ENCODE measurements around the gene MON1A.
A peak's percentile ranks its signal among the peaks of the same experiment; 100 is the strongest.

Gene MON1A

DNA sequence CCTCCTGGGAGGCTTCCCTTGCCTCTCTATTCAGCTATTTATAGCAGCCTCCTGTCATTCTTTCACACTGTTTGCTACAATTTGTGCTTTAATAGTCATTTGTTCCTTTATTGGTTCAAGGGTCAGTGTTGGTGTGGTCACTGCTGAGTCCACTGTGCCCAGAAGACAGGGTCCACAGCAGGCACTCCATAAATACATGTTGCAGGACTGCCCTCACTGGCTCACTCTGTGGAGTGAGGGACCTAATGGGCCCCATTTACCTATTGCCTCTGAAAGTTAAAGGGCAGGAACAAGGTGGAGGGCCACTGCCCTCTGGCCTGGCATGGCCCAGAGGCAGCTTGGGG lies 42.7 kb downstream of the MON1A start:
- no peak for DNase-seq

DNA sequence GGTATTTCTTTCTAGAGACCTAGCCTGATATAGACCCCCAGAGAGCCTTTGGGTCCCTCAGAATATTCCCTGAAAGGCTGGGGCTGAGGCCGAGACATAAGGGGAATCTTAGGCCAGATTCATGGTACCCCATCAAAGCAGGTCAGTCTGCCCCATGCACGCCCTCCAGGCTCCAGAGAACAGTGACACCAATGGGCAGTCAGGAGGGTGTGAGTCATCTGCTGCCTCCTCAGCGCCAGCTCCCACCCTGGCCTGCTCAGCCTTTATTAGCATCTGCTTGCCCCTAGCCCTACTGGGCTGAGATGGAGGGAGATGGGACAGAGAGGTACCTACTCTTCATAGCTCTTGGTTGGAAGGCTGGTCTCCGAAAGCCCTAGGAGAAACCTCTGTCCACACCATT lies 45.6 kb downstream of the MON1A start:
- DNase-seq = no peak

DNA sequence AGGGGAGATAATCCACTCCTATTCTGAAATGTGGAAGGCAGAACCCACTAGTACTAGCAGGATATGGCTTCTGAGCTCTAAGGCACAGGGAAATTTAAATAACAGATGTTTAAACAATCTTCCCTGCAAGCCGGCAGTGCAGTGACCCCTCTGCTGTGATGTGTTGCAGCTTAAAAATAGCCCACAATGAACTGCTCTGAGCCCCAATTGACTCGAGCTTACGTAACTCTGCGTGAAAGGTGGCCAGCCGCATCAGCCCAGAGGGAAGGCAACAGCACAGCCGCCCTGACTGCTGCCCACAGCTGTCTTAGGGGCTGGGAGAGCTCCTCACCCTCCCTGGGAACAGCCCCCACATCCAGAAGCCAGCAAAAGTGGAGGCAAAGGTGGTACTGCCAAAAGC lies 47.4 kb downstream of the MON1A start:
- no peak for DNase-seq

DNA sequence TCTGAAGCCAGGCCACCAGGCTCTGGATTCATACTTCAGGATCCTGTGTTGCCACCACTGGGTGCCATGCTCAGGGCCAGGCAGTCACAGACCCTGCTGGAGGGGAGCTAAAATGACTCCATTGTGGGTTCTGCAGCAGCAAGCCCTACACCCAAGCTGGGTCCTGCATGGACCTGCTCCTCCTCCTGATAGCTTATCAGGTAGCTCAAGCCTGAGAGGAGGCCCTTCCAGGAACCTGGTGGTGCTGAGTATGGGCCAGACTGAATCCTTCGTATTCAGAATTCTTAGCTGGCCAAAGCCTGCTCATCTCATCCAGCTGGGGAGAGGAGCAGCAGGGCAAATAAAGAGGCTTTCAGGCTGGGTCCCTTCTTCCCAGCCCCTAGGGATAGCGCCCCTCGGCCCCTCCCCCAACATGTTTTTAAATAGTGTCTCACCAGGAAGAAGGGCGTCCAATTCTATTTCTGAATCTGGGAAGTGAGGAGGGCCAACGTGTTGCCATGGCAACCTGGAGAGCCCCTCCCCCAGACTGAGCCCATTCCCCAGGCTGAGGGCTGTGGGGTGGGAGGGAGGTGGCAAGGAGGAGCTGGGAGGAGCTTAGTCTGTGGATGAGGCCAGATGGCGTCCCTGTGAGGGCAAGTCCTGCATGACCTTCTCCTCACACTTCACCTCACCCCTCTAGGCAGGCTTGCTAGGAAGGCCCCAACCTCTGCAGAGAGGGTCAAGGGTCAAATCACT lies 48.9 kb downstream of the MON1A start:
- no peak for DNase-seq

DNA sequence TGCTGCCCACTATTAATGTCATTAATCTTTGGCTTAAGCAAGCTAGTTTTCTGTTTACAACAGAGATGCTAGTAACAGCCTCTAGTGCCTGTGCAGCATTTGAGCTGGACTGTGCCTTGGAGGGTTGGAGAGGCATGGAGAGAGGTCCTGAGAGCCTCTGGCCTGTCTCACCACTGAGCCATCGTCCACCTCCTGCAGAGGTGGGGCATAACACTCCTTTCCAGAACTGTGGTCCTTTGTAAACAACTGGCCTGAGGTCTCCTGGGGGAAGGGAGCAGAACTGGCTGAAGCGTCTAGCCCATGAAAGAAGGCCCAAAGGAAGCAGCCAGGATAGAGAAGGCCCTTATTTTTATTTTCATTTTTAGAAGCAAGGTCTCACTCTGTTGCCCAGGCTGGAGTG lies 49.9 kb downstream of the MON1A start:
- no peak for DNase-seq

DNA sequence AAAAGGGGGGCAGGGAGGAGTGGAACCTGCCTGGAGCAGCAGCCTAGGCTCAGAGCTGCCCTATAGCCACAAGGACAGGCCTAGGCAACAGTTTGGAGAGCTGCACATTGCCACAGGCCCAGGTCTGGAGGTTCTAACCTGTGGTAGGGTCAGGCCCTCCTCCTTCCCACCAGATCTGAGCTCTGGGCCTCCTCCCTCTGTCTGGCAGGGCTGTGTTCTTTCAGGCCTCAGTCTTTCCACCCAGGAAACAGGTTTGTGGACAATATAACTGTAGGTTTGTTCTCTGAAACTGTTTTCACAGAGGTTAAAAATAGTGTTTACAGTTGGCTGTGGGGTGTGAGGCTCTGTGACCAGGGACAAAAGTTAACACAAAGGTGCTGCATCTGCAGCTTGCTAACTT lies 50.9 kb downstream of the MON1A start:
- DNase-seq = no peak

DNA sequence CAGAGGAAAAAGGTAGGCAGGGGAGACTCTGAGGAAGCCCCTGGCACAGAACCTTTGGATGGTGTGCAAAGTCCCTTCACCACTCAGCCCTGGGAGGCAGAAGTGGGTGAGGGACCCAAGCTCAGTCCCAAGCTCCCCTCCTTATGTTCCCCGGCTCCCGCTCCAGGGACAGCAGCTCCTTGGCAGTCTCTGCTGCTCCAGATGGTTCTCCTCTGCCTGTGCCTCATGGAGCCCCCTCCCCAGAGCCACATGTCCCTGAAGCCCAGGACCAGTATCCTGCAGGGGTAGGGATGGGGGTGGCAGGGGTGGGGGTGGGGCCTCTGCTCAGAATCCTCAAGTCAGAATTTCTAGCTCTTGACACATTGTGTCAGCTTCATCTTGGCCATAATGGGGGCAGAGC lies 51.9 kb downstream of the MON1A start:
- DNase-seq = no peak

DNA sequence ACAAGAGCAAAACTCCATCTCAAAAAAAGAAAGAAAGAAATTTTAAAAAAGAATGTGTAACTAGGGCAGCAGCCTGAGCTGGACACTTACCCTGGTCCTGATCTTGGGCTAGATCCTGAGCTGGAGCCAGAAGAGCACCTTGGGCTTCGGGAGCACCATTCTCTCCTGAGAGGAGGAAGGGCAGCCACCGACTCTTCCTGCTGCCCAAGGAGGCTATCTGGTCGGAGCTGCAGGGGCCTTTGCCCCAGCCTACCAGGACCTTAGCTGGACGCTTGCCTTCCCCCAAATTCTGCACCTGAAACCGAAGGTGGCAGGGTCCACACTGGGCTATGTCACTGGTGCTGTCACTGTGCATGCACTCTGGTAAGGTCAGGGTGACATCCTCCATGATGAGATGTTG lies 53.0 kb downstream of the MON1A start:
- DNase-seq = no peak

DNA sequence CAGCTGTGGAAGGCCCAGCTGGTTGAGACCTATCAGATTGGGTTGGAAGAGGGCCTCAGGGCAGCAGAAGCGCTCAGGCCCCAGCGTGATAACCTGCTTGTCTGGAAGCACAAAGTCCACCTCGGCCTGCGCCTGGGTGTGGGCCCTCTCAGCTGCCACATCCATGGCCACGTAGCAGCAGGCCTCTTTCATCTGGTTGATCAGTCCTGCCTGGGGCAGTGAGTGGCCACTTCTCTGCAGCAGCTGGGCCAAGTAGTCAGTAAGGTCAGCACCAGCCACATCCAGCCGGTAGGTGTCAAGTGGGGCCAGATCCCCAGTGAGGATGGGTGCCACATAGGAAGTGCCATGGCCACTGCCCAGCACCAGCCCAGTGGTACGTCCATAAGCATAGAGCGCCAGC lies 56.0 kb downstream of the MON1A start:
- no peak for DNase-seq

DNA sequence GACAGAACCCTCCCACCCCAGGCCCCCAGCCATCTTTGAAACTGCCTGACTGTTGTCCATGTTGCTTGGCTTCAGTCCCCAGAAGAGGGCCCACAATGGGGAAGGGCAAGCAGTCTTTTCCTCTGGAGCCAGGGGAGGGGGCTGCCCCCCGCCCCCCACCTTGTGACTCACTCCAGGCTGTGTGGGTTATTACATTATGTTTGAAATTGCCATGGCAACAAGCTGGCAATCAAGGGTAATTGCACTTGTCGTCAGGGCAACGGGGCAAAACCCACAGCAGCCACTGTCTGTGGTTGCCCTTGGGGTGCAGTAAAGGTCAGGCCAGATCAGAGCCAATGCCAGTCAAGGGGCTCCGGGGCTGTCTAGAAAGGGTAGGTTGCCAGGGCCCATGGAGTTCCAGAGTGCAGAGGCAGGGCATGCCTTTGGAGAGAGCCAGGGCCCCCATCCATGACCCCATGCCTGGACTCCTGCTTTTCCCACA lies 56.8 kb downstream of the MON1A start:
- DNase-seq = peak; percentile 5 to 18

DNA sequence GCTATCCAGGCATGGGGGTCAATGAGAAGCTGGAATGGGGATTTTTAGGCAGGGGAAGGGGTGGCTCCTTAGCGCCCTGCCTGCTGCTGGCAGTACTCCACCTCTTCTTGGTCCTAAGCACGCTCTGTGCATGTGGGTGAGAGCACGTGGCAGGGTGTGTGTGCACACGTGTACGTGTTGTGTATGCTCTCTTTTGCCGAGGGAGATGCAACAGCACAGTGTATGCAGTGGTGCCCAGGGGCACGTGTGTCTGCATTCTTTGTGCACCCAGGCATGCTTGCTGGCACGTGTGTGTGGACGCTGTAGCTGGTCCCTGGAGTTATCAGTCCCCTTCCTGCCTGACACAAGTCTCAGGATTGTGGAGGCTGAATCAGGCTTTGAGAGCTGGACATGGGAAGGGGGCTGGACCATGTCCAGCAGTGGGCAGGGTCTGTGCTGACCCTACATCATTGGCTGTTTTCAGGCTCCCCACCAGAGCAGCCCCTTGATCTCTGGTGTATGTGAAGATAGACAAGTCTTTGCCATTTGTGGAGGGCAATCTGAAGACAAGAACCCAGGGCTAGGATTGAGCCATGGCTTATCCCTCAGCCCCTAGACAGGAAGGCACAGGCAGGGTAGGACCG lies 58.0 kb downstream of the MON1A start:
- DNase-seq = no peak

DNA sequence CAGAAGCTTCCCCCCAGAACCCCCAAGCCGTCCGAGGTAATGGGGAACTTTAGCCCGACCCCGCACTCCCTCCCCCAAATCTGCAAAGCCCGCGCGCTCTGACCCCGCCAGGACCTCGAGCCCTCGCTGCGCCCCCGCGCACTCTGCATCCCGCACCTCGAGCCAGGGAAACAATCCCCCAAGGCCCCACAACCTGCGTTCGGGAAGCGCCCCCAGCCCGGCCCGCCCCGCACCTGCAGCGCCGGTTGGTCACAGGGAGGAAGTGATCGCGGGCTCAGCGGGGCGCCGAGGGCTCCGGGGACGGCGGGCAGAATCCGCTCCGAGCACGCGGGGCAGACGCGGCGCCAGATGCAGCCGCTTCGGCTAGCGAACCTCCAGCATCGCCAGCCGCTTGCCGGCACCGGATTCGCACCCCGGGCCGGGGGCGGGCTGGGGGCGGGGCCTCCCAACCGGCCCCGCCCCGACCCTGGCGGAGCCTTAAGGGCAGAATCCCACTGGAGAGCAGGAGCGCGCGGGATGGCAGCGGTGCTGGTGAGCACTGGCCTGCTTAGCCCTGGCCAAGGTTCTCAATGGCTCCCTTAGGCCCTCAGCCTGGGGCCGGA lies 60.0 kb downstream of the MON1A start, which contains the start of gene CAMKV:
CAMKV (minus strand) TSS at position 382 of the 602 bp plus-strand sequence. CDS start 7,518 bp downstream, outside the sequence.
- DNase-seq = no peak

DNA sequence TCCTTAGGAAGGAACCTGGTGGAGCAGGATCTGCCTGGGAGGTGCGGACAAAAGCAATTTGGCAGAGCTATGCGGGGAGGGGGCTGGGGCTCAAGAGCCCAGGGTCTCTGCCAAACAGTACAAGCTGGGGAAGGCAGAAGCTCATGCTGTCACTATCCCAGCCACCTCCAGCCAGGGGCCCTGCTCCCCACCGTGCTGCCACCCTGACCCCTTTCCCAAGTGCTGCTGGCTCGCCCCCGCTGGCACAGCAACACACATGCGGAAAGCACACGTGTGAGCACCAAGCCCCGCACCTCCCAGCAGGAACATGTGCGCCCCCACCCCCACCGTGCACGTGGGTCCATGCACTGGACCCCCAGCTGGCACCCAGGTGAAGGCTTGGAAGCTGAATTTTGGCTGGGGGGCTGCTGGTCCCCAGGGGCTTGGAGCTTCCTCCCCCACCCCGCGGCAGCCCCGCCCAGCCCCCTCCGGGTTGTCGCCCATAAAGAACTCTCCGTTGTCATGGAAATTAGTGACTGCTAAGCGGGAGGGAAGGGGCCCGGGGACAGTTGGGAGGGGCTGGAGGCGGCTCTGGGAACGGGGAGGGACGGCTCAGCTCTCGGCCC lies 60.6 kb downstream of the MON1A start:
- no peak for DNase-seq

DNA sequence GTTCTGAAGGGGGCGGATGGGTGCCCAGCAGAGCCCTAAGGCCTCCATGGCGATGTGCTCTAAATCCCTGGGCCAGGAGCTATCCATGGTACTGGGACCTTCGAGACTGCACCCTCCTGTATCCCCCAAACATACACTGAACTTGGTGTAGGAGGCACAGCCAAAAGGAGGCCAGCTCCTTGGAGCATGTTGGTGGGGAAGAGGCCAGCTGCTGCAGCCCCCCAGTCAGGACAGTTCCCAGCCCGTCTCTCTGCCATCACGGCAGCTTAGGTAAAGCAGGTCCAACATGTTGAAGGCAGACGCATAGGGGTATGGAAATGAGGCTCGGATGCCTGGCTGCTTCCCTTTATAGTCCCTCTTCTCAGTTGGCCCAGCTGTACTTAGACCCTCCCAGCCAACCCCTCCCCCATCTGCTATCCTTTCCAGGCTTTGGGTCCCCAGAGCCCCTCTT lies 61.7 kb downstream of the MON1A start:
- no peak for DNase-seq

DNA sequence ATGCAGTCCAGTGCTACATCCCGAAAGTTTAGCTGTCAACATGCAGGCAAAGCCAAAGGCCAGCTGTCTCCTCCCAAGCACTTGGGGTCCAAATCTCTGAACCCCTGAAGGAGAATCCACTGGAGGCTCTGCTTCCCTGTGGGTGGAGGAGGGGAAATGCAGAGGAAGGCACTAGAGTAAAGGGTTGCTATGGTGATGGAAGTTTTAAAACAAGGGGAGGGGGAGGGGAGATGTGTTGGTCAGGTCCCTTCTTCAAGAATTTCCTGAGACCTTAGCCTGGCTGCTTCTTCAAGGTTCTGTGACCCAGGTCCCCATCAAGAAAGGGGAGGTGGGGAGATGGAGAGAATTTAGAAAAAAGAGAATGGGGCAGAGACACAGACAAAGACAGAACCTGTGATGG lies 62.2 kb downstream of the MON1A start:
- no peak for DNase-seq

DNA sequence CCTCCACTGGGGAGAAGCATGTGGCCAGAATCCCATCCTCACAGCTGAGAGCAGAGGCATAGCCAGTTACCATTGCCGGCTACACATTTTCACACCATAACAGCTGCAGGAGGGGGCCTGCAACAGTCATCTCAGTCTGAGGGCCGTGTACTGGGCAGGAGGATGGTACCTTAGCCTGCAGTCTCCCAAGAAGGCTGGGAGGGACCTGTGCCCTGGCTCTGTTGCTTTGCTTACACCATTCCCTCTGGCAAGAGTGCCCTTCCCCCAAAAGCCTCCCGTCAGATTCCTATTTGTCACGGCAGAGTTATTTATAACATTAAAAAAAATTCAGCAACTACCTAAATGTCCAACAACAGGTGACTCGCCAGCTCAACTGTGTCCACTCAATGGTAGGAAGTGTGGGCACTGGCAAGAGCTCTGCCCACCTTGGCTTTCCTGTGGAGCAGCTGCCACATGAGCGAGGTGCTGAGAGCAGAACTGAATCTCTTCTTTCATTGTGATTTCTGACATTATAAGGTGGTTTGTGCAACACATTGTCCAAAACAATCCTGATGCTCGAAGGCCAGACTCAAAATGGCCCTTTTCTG lies 64.3 kb downstream of the MON1A start:
- DNase-seq = no peak

DNA sequence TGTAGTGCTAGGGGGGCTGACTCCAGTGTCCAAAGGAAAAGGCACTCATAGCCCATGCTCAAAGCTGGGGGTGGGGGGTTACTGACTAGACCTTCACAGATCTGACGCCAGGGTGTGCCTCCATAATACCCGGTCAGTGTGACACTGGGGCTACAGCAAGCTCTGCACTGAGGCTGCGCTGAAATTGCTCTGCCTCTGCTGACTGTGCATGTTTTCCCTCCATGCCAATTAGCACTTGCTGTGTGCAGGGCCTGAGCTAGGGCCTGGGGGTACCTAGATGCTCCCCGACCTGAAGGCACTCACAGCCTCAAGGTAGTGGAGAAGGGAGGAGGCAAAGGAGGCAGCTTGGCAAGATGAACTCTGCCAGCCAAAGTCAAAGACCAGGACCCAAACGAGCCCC lies 65.1 kb downstream of the MON1A start:
- no peak for DNase-seq

DNA sequence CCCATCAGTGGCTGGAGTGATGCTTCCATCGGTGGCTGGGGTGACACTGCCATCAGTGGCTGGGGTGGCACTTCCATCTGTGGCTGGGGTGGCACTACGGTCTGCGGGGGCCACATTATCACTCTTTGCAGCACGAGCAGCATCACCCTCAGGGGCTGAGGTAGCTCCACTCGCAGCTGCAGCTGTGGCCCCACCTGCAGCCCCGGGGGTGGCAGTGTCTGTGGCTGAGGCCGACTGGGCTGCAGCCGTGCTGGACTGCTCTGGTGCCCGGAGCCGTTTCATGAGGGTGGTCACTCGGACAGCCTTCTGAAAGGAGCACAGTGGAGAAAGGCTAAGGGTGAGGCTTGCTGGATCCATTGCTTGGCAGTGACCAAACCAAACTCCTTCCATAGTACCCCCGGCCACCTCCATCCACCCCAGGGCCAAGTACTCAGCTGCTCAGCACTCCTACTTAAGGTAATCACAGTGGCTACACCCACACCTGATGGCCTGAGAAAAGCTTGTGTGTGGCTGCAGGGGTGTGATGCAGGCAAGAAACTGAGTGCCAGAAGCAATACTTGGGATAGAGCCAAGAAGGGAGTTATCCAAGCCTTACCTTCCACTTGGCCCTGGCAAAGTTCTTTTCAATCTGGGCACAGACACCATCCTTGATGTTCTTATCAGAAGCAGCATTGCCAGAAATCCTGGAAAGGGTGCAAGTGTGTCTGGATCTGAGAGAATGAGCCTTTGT lies 69.9 kb downstream of the MON1A start:
- no peak for DNase-seq

All from activated CD4-positive, alpha-beta T cell treated with anti-CD3 and anti-CD28 coated beads for 4 hours (primary cell).